Left ventricle myocardium inferior (tissue), 1 donor: ENCODE data around the gene C2orf68. TPM values are rescaled to one million over a fixed set of nuclear protein-coding genes. Genes with fewer than 3 reads are reported as not detected.
A peak's percentile ranks its signal among the peaks of the same experiment; 100 is the strongest.

Experiments
- DNase-seq: peaks from one replicate; pipeline ENCODE4 v3.0.0-alpha.2; 2020
- H3K27ac ChIP-seq: fragments of 200-600 bp; replicated peaks from 2 replicates; pipeline ENCODE4 v1.8.0; 2021
- H3K27me3 ChIP-seq: fragments of 200-600 bp; 2 replicates; pipeline ENCODE4 v1.8.0; 2021; ENCODE audit warnings: low read depth
- H3K36me3 ChIP-seq: fragments of 200-600 bp; 2 replicates; pipeline ENCODE4 v1.8.0; 2021
- H3K4me1 ChIP-seq: fragments of 200-600 bp; 2 replicates; pipeline ENCODE4 v1.8.0; 2021
- H3K4me3 ChIP-seq: fragments of 200-600 bp; 2 replicates; pipeline ENCODE4 v1.8.0; 2021; ENCODE audit warnings: mild to moderate bottlenecking, moderate library complexity
- H3K9me3 ChIP-seq: fragments of 200-600 bp; replicated peaks from 2 replicates; pipeline ENCODE4 v1.8.0; 2021
- intact Hi-C: fragments of 100-400 bp; cut with micrococcal nuclease; formaldehyde crosslinking; loops from one replicate; pipeline ENCODE4 v1.11.0; 2022
- total RNA-seq: library from RNA; stranded (reverse); fragmentation: NEBNext Ultra II Directional; extraction: Animal tissue kit (Norgen Biotek cat#: 25700); gene quantifications from one replicate; pipeline ENCODE4 v1.2.1, GENCODE V29; 2021
- TF ChIP-seq, protein P1 (sequence below): fragments of 200-600 bp; IDR thresholded peaks from 2 replicates; pipeline ENCODE4 v1.8.0; 2021; ENCODE audit warnings: antibody characterized with exemption, mild to moderate bottlenecking, borderline replicate concordance
- donor health status: DM: no; HTN: yes; CAD: no; lungs with severe emphysema.

C2orf68 gene
- total RNA-seq, 1 donor from 2014 or later = 25.1 TPM

DNA sequence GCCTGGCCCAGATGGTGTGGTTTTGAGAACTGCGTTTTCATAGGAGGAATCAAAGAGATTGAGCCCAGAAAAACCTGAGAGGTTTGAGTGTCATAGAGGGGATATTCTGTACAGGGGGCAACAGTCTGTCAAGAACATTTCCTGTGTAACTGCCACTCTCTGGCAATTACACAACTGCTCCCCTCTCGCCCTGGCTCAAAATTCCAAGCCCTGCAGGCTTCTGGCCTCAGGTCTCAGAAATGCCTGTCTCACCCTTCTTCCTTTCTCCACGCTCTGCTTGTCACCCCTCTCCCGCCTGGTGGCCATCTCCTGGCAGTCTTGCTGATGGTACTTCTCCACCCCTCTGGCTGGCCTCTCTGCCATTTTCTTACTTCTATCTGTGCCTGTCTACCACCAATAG lies 23.6 kb downstream of the C2orf68 start:
- TF ChIP-seq, protein P1, sequence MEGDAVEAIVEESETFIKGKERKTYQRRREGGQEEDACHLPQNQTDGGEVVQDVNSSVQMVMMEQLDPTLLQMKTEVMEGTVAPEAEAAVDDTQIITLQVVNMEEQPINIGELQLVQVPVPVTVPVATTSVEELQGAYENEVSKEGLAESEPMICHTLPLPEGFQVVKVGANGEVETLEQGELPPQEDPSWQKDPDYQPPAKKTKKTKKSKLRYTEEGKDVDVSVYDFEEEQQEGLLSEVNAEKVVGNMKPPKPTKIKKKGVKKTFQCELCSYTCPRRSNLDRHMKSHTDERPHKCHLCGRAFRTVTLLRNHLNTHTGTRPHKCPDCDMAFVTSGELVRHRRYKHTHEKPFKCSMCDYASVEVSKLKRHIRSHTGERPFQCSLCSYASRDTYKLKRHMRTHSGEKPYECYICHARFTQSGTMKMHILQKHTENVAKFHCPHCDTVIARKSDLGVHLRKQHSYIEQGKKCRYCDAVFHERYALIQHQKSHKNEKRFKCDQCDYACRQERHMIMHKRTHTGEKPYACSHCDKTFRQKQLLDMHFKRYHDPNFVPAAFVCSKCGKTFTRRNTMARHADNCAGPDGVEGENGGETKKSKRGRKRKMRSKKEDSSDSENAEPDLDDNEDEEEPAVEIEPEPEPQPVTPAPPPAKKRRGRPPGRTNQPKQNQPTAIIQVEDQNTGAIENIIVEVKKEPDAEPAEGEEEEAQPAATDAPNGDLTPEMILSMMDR = no peak
- H3K27ac ChIP-seq = peak overlapping the region; percentile 94
- DNase-seq = no peak
- no peaks in the 10 kb centered on the region for H3K27me3 ChIP-seq
- no peak overlapping the region for H3K4me3 ChIP-seq
- H3K36me3 ChIP-seq = no peaks in the 10 kb centered on the region
- H3K4me1 ChIP-seq = peaks cover 97% of the 10 kb centered on the region
- intact Hi-C loops = no loop called here
- no peaks in the 10 kb centered on the region for H3K9me3 ChIP-seq

DNA sequence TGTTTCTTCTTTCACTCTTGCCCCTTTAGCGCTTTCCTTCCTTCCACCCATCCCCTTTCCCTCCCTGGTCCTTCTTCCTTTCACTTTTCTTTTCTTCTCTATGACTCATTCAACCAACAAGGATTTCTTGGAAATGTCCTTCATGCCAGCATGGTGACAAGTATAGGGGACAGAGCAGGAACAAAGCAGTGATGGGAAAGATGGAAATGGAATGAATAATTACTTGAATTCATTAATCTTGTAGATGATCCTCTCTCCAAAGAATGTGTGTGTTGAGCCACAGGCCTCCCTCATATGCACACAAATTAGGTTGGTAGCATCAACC lies 26.1 kb downstream of the C2orf68 start:
- H3K27me3 ChIP-seq = no peaks in the 10 kb centered on the region
- peaks cover 76% of the 10 kb centered on the region for H3K4me1 ChIP-seq
- H3K4me3 ChIP-seq = peak overlapping the region; percentile 79
- DNase-seq = no peak
- TF ChIP-seq, protein P1 = no peak
- H3K9me3 ChIP-seq = no peaks in the 10 kb centered on the region
- intact Hi-C loops = no loop called here
- H3K36me3 ChIP-seq = no peaks in the 10 kb centered on the region
- H3K27ac ChIP-seq = peak overlapping the region; percentile 94

- Histone ChIP-seq H3K9me3 (no peaks in the 10 kb centered on the region), H3K4me1 (peaks cover 72% of the 10 kb centered on the region), H3K36me3 (no peaks in the 10 kb centered on the region), H3K4me3 (peak overlapping the region; percentile 79), H3K27me3 (no peaks in the 10 kb centered on the region), H3K27ac (peak overlapping the region; percentile 94)
- no peak for DNase-seq
- TF ChIP-seq, protein P1 = no peak
- intact Hi-C loops = no loop called here
Measured at GRCh38 chr2:85584857-85585780, 26.7 kb downstream of the C2orf68 start.

DNA sequence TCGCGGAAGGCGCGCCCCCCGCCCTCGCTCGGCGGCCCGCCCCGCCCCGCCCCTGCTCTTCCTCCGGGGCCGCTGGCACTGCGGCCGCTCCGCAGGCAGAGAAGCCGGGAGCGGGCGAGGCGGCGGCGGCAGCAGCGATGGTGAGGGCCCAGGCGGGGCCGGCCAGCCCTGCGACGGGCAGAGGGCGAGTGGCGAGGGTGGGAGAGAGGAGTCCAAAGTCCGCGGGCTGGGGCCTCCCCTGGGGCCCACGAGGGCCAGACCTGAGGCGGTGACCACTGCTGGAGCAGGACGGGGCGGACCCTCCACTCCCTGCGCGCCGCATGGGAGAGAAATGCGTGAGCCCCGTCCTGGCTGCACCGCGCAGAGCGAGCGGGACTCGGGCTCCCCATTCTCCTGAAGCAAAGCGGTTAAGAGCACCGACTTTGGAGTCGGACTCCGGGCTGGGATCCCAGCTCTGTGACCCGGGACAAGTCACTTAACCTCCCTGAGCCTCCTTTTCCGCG lies 27.5 kb downstream of the C2orf68 start, which contains the start of gene VAMP5:
Gene VAMP5, plus strand, starts transcription at position 78 of the 503 bp plus-strand sequence. Its CDS starts 60 bp downstream, at position 138.
- Histone ChIP-seq H3K4me1 (peaks cover 70% of the 10 kb centered on the region), H3K27me3 (no peaks in the 10 kb centered on the region)
- intact Hi-C loops = no loop called here

GRCh38 chr2:85583667-85584353 lies 28.1 kb downstream of the C2orf68 start:
- TF ChIP-seq, protein P1 = no peak
- Histone ChIP-seq H3K4me3 (peak overlapping the region; percentile 79), H3K27me3 (no peaks in the 10 kb centered on the region), H3K9me3 (no peaks in the 10 kb centered on the region), H3K36me3 (no peaks in the 10 kb centered on the region), H3K4me1 (peaks cover 70% of the 10 kb centered on the region), H3K27ac (peak overlapping the region; percentile 94)
- DNase-seq = no peak
- intact Hi-C loops = no loop called here

More for the DNA sequence above, 27.5 kb downstream of the C2orf68 start, which contains the start of gene VAMP5:
- peak; percentile 58 for DNase-seq
- TF ChIP-seq, protein P1 = no peak
- Histone ChIP-seq H3K4me3 (peak within 1 kb of the TSS; percentile 79), H3K27ac (peak within 1 kb of the TSS; percentile 94), H3K36me3 (no peaks in the 10 kb centered on the region), H3K9me3 (no peaks in the 10 kb centered on the region)
